DMS153 treated with DMSO at 0.1 percent for 48 hours (cell line): ENCODE measurements around the gene B4GALNT3.

ENCODE experiments used
- DNase-seq: peaks from one replicate; lab custom pipeline; 2025; ENCODE audit not compliant: unreplicated experiment; lab: John Stamatoyannopoulos, UW

Gene B4GALNT3

DNA sequence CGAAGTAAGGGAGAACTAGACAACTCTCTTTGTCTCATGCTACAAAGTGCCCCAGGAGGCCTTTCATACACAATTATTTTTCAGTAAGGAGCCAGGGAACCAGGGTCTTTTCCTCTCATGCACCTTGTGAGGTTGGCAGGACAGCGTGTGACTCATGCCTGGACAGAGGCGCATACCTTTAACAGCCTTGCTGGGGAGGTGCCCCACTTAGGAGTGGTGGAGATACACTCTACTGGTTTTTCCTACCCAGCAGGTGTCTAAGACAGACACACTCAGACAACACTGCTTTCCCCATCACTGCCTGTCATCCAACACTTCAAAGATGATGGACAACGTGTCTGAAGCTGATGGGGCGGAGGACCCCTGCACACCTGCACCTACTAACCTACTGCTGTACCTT is 49.1 kb downstream of the B4GALNT3 start:
- DNase-seq, result no peak

DNA sequence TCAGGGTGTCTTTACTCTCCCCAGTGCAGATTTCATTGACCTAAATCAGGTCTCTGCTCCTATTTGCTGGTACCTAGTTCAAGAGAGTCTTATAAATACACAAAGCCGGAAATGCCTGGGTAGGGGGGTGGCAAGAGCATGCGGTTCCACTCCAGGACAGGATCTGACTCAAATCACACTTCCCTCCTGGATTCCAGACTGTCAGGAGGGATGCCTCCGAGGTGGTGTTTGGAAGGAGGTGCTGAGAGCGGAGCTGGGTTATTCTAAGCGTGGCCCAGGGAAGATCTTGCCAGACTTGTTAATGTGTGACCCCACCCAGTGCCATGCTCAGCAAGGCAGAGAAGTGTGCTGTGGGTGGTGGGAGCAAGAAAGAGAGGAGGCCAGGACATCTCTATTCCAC is 49.8 kb downstream of the B4GALNT3 start:
- no peak for DNase-seq

DNA sequence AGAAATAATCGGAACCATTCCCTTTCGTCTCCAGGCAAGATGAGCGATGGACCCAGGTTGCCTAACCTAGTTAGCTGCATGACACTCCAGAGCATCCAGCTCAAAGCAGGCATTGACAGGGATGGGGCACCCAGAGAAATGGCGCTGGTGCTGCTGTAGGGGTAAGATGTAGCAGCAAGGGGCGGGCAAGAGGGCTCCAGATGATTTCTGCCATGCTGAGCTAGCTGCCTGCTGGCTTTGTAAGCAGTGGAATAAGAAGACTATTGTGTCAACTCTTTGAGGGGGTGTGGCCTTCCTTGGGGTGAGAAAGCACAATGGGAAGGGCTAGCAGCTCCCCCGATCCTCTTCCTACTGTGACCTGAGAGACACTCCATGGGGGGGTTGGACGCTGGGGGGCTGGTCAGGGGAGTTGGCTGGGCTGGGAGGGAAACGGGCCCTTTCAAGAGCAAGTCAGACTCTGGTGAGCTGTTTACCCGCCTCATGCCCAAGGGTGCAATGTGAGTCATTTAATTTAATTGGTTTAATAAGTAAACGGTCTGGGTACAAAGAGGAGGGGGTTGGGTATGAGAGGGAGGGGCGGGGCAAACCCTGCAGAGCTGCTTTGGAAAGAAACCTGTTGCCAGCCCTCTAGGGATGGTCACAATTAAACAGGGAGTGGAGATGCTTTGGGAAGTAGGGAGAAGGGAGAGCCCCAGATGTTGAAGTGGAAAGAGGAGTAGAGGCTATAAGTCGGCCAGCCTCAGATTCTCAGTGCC is 50.5 kb downstream of the B4GALNT3 start:
- peak; percentile 33 for DNase-seq

DNA sequence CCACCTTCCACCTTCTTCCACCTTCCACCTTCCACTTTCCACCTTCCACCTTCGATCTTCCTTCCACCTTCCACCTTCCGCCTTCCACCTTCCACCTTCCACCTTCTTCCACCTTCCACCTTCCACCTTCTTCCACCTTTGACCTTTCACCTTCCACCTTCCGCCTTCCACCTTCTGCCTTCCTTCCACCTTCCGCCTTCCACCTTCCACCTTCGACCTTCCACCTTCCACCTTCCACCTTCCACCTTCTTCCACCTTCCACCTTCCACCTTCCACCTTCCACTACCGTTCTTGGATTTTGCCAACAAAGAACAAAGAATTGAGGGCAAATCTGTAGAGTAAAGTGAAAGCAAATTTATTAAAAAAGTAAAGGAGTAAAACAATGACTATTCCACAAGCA is 53.2 kb downstream of the B4GALNT3 start:
- DNase-seq, result no peak

DNA sequence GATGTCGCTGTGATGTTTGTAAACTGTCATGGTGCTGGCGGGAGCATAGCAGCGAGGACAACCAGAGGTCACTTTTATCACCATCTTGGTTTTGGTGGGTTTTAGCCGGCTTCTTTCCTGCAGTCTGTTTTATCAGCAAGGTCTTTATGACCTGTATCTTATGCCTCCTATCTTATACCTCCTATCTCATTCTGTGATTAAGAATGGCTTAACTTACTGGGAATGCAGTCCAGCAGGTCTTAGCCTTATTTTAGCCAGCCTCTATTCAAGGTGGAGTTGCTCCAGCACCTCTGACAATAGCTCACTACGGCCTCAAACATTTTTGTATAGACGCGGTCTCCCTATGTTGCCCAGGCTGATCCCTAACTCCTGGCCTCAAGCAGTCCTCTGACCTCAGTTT is 53.7 kb downstream of the B4GALNT3 start:
- DNase-seq, result no peak

DNA sequence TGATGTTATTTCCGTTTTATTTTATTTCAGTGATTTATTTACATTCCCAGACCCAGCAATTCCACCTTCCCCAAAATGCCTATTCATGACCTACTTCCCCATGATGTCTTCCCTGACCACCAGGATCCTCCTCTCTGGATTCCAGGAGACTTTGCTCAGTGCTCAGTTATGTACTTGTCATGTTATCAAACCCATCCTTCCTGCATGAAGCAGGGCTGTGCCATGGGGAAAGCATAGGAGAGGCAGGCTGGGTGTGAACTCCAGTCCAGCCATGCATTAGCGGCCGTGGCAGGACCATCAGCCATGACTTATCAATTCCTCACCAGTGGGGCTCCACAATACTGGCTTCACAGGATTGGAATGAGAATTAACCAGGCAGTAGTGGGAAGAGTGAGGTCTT is 57.8 kb downstream of the B4GALNT3 start:
- no peak for DNase-seq

DNA sequence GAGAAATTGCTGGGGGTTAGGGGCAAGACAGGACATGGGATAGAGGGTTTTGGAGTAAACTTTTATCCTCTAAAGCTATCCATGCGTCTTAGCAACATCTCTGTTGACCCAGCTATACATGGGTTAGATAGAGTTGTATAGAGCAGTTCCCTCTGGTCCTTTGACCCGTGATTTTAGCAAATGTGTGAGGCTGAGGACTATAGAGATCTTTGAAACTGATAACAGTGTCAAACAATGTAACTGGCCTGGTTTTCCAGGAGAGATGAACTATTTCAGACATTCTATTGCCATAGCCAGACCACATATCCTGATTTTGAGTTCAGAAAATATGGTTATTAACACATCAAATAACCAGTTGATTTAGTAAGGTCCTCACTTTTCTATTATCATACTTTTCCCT is 60.4 kb downstream of the B4GALNT3 start:
- DNase-seq, result no peak

DNA sequence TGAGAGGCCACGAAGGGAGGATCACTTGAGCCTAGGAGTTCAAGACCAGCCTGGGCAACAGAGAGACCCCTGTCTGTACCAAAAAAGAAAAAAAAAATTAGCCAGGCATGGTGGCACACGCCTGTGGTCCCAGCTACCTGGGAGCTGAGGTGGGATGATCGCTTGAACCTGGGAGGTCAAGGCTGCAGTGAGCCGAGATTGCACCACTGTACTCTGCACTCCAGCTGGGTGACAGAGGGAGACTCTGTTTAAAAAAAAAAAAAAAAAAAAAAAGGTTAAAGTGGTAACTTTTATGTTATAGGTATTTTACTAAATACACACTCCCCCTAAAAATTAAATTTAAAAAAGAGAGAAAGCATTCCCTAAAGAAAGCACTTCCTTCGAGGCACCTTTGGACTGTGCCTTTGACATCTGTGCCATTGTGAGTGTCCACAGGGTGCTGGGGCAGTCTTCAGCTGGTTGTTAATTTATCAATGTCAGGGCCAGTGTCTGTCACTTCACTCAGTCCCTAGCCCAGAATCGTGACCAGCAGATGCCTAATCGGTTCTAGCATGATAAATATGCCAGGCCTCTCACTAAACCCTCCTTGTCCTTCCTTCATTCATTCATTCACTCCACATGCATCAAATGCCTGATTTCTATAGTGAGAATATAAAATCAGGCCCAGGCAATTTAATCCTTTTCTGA is 63.1 kb downstream of the B4GALNT3 start:
- DNase-seq, result no peak

DNA sequence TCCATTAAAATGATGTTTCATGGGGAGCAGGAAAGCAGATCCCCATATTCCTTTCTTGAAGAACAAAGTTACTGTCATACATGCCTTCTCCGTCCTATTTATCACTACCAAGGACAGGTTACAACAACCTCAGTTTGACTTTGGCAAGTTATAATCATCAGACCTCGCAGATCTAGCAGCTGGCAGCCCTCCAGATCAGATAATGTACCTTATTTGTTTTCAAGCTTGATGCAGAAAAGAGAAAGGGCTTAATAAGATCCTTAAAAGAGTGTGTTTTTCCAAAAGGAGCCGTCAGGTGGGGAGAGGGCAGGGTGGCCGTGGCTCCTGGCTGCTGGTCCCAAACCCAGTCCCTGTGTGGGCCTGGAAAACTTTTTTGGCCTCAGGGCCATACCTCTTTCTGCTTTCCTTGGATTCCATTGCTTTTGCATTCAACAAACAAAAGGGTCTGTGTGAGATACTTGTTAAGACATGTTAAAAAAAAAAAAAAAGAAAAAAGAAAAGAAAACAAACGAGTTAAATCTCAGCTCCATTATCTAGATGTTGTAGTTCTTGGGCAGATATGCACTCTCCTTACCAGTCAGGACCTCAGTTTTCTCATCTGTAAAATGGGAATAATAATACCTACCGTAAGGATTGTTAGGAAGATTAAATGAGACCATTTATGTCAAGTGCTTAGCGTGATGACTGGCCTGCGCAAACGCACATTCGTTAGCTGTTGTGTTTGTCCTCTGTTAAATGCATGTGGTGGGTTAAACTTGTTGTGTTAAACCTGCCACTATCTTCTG is 64.6 kb downstream of the B4GALNT3 start:
- DNase-seq, result no peak

DNA sequence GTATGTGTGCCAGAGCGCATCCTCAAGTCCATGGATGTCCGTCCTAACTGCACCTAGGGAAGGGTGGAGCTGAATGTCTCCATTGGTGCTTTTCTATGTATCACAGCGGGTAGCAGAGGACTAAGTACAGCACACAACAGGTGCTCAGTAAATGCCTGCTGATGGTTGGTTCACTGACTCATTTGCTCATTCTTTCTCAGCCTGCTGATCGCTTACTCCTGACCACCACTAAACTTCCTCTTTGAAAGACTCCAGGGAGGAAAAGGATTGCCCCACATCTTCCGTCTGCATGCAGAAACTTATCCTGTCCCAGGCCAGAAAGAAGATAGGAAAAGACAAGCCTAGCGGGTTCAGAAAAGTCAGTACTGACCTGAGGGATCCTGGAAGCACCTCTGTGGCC is 66.3 kb downstream of the B4GALNT3 start:
- DNase-seq, result no peak

DNA sequence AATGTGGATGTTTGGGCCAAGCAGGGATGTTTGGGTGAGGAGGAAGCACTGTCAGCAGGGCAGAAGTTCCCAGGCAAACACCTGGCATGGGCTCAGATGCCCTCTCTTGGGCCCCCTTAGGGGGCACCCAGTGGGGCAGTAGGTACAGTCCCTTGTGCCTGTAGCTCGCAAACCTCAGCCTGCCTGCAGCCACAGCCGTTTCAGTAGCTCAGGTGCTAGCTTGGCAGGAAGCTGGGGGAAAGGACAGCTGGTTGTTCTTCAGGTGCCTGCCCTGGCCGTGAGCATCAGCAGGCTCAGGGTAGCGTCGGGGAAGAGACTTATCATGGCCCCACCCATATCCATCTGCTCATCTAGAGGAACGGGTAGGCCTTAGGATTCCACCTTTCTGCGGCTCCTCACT is 67.5 kb downstream of the B4GALNT3 start:
- DNase-seq, result no peak

DNA sequence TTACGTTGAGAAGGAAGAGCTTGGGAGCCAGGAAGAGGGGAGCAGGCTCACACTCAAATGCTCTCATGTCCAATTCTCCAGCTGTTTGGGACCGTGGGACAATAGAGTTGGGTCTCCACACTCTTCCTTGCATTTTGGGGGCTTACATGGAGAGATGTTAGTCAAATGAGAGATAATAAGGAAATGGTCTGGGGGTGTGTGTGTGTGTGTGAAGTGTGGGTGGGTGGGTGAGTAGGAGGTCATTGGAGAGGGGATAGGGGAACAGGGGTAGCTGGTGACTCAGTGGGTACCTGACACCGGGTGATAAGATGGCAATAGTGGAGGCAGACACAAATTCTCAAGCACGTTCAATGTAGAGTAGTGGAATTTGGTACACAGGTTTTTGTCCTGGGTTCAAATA is 68.0 kb downstream of the B4GALNT3 start:
- DNase-seq, result no peak

DNA sequence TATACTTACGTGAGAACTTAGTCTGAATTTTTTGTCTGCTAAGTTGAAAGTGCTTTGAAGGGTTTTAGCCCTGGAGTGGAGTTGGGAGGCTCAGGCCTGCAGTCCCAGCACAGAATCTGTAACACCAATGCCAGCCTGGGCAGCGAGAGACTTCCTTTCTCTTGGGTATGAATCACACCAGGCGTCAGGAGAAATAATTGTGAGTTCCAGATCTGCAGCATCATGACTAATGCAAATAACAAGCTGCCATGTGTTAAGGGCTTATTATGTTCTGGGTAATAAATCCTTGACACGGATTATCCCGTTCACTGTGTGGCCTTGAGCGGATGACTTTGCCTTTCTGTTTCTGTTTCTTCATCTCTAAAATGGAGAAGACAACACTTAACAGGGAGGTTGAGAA is 70.6 kb downstream of the B4GALNT3 start:
- no peak for DNase-seq

DNA sequence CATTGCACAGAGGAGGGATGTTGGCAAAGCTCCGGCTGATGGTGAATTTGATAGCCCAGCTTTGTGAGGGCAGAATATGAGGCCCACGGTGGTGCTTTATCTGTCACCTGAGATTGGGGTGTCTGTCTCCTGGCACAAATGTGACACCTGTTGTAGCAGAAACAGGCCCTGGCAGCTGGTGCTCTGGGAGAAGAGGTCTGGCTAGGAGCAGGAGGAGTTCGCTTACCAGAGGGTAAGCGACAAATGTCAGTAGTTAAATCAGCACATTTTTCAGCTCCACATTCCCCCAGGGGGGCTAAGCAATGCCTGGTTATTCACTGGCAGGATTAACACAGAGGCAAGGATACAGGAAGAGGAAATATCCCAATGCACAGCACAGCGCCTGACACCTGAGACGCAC is 71.1 kb downstream of the B4GALNT3 start:
- no peak for DNase-seq

DNA sequence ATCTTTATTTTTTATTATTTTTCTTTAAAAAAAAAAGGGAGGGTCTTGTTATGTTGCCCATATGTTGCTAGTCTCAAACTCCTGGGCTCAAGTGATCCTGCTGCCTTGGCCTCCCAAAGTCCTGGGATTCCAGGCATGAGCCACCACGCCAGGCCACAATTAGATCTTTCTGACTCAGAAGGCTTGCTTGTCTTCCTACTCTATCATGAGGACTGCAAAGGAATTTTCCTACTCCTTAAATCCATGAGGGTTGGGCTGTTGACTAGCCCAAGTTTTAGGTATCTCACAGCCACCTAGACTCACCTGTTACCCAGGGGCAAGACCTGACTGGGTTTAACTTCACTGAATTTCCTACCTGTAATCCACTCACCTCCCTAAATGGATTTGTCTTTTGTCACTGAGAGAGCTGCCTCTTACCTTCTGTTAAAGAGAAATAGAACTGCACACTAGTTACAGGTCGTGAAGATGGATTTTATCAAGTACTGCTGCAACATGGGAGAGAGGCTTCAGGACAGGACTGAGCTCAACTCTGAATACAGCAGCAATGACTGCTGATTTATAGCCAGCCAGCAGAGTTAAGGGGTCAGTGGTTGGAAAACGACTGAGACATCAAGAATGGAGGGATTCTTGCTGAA is 72.3 kb downstream of the B4GALNT3 start:
- DNase-seq, result no peak

DNA sequence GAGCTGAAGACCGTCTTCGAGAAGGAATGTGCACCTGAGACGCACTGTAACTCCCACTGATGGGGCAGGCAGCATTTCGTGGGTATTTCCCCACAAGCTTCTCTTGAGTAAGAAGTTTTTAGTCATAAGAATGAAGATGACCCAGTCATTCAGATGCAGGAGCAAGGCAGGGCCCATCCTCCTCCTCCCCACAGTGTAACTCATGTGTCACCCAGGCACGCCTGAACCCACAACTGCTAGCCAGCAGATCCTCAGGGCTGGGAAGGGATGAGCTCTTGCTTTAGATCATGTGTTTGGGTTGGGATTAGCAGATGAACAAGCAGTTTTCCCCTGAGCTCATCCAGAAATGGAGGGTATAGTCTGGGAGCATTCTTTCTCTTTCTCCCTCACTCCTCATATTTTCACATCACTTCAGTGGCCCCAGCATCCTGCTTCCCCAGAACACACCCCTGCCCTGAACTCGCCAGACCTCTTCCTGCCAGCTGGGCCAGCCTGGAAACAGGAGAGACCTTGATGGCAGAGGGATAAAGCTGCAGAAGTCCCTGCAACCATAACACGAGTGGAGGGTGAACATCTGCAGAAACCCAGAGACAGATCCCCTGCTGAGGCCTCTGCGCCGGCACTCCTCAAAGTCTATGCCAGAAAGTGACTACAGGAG is 73.3 kb downstream of the B4GALNT3 start:
- no peak for DNase-seq

DNA sequence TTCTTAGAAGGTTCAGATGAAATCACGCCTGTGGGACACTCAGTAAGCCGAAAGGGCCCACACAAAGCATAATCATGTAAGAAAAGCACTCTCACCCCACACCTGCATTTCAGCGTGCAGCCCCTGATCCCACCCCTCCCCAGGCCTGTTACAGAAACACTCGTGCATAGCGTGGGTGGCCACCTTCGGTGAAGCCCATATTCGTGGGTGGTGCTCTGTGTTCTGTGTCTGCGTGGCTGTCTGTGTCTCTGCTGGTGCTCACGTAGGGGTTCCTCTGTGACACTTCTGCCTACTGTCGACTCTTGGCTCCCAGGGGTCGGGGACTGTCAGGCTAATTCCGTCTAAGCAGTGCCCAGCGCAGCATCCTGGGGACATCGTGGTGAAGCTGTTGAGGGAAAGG is 74.0 kb downstream of the B4GALNT3 start:
- DNase-seq, result no peak

DNA sequence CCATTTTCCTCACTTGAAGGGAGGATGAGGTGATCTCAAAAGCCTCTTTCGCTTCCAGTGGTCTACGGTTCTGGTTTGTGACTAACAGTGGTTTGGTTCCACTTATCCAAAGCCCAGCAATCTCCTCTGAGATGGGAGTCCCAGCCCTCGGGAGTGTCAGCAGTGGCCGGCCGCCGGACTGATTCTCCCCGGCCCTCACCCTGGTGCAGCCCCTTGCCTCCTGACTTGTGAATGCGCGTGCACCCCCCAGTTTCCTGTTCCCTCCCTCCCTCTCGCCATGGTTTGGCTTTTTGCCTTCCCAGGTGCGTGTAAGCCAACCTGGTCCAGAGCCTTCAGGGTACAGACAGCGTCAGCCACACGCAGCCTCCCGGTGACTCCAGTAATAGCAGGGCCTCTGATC is 74.5 kb downstream of the B4GALNT3 start:
- DNase-seq, result no peak

DNA sequence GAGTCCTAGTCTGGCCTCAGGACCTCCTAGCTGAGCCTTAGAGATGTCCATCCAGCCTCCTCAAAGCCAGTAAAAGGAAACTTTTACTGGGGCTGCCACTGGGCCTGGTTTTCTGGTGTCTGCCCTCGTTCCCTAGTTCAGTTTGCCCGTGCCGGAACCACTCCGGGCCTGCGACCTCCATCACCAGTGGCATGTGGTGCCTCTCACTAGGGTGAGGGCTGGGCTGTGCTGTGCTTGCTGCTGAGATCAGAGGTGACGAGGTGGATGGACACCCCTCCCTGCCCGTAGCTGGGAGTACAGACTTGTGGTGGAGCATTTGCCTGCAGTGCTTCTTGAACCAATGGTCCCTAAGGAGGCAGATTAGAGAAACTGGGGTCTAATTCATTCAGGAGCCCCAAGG is 75.7 kb downstream of the B4GALNT3 start:
- DNase-seq, result no peak

DNA sequence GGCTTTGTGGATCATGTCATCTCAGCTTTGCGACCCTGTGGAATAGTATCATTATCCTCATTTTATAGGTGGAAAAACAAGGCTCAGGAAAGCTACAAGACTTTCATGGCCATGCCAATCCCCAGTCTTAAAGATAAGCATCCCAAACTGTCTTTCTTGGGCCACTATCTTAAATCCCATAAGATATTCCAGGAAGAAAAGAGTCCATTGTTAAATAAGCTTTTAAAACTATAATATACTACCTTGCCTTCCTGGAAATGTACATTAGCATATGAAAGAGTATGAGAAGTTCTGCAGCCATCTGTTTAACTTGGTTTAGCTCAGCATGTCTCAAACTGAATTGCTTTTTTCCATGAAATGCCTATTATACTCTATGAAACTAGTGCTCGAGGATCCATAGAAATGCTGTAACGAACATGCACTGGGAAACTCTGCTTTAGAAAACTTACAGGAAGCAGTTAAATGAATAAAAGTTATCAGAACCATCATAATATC is 77.1 kb downstream of the B4GALNT3 start:
- DNase-seq, result no peak

DNA sequence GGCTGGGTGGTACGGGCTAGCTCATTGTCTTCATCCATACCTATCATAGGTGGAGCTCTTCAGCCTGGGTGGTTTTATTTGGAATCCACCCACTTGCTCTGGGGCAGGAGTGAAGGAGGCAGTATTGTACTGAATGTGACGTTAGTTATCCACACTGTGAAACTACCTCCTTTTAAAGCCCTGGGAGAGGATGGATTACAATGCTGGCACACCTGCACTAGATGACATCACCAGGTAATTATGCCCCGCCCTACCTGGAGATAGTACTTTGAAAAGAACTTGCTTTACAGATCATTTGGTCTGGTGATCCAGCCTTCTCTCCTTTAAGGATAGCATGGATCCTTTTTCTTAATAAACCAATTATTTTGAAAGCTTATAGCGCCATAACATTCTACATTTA is 78.0 kb downstream of the B4GALNT3 start:
- peak; percentile 56 for DNase-seq
